Right hindlimb (tissue), 1 donor: ENCODE measurements around the gene ALDH3A1.

Source experiments
- DNase-seq: peaks from one replicate; pipeline ENCODE4 v3.0.0-alpha.2; 2018

ALDH3A1 gene

GRCh38 chr17:19718613-19719354 is 29.3 kb downstream of the ALDH3A1 start:
- DNase-seq: no peak

DNA sequence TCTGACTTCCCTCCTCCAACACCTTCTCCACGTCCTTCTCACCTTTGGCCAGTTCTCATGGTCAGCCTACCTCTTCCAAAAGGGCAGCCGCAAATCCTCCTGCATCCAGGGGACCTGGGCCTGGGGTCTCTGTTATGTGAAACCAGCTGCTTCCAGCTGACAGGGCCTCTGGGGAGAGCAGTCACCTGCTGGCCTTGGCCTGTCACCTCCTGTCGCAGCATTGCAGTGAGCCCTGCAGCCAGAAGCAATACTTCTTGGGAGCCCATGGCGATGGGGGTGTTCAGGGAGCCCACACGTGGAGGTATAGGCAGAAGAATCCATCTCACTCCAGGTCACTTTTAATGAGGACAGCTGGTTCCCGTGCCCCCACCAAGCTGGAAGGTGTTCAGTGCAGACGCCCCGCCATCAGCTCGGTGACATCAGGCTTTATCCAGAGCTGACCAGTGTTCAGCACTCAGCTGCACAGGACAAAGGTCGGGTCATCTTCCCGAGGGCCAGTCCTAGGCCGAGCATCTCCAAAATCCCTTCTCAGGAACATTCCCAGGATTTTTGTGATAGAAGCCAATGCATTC is 30.0 kb downstream of the ALDH3A1 start:
- DNase-seq: no peak

DNA sequence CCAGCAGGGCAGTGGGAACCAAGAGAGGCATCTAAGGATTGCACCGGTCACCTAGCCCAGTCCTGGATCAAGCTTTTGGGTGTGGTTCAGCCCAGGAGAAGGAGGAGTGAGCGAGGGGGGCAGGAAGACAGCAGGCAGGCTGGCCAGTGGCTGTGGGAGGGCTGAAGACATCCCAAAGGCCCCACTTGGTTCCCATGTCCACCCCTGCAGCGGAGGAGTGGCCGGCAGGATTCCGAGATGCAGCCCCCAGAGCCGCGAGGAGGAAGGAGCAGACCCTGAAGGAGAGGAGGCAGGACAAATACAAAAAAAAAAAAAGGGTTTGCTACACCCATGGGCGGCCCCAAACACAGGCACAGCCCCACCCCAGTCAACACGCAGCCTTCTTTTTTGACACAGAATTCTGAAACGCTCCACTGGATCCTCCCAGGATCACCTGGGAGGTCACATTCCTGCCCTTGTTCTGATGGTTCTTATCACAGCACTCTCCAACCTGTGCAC is 30.6 kb downstream of the ALDH3A1 start:
- no peak for DNase-seq

- no peak for DNase-seq
Measured at GRCh38 chr17:19717031-19717360, 31.1 kb downstream of the ALDH3A1 start.

DNA sequence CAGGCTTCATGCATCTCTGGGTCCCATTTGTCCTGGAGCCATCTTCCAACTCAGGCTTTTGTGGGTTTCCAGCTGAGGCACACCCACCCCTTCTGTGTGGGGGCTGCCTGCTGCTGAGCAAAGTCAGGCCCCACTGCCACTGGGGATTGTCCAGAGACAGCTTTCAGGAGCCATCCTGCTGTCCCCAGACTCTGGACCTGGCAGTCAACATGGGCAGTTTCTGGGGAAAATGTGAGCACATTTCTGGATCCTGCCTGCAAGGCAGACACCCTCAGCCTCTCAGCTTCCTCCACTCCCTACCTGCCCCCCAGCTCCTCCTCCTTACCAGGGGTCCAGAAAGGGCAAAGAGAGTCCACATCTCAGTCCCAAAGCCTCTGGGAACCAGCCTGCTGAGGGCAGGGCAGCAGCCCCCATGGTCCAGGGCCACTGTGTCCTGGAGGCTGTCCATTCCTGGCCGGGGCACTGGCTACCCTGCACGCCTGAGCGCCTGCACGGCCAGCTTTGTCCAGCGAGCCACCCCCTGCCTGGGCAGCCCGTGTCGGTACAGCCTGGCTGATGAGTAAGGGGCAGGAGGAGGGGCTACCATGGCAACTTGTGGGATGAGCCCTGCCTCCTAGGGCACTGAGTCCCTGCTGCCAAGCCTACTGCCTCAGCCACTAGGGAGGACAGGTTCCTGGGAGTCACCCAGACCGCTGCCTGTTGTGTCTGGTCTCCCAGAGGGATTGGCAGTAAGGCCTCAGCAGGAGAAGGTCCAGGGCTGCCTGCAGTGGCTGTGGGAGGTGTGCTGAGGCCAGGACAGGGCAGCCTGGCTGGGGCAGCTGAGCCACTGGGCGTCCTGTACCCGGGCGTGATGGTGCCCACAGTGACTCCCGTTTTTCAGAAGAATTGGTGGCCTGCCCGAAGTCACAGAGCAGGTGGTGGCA is 31.7 kb downstream of the ALDH3A1 start, which contains the start of gene SLC47A2:
Gene SLC47A2, minus strand, starts transcription at position 477 of the 923 bp plus-strand sequence. Its CDS starts 29 bp downstream, at position 448.
- no peak for DNase-seq

GRCh38 chr17:19714542-19715411 is 33.3 kb downstream of the ALDH3A1 start:
- no peak for DNase-seq

DNA sequence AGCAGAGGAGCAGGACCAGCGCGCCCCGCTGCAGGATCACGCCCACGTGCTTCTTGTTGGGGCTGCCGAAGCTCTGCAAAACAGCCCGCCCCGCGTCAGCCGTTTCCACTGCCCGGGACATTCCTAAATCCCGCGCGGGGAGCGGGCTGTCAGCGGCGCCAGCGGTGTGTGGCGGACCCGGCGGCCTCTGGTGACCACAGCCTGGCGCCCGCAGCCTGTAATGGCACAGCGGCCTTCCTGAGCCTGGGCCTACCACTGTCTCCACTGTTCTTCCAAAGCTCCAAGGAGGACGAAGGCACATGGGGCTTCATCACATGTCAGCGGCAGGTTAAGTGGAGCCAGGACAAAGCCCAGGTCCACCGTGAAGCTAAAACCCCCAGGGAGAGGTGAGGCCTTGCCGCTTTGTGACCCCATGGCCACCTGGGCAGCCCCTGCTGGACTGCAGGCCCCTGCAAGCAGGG is 34.2 kb downstream of the ALDH3A1 start:
- no peak for DNase-seq

- no peak for DNase-seq
Measured at GRCh38 chr17:19713462-19713861, 34.6 kb downstream of the ALDH3A1 start.

GRCh38 chr17:19712436-19713004 is 35.6 kb downstream of the ALDH3A1 start:
- DNase-seq: no peak

GRCh38 chr17:19709841-19710240 is 38.3 kb downstream of the ALDH3A1 start:
- no peak for DNase-seq

DNA sequence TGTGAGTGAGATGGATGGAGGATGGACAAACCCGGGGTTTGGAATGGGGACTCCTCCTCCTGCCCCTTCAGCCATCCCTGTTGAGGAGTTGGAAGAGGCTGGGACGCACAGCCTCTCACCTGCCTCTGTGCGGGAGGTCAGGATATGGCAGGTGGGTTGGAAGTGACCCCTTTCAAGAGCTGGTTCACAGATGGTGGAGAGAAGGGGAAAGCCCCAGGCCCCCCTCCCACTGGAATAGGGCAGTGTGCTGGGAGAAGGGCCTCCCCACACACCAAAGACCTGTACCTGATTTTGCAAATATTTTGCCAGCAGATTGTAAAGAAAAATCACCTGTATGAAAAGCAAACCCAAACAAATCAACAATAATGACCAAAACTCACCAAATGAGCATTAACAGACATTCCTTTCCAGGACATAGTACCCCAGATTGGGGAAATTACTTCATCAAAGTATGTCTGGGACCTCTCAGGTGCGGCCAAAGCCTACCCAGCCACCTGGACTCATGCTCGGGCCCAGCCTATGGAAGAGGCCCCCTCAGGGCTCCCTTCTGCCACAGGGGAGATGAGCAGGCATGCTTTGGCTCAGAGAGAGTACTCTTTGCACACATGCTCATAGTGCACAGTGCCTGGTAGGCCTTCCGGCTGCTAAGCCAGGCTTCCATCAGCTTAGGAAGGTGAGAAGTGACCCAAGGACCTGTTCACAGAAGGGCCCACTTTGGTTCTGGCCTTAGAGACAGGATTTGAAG is 39.5 kb downstream of the ALDH3A1 start:
- no peak for DNase-seq

GRCh38 chr17:19707728-19708221 is 40.3 kb downstream of the ALDH3A1 start:
- no peak for DNase-seq

DNA sequence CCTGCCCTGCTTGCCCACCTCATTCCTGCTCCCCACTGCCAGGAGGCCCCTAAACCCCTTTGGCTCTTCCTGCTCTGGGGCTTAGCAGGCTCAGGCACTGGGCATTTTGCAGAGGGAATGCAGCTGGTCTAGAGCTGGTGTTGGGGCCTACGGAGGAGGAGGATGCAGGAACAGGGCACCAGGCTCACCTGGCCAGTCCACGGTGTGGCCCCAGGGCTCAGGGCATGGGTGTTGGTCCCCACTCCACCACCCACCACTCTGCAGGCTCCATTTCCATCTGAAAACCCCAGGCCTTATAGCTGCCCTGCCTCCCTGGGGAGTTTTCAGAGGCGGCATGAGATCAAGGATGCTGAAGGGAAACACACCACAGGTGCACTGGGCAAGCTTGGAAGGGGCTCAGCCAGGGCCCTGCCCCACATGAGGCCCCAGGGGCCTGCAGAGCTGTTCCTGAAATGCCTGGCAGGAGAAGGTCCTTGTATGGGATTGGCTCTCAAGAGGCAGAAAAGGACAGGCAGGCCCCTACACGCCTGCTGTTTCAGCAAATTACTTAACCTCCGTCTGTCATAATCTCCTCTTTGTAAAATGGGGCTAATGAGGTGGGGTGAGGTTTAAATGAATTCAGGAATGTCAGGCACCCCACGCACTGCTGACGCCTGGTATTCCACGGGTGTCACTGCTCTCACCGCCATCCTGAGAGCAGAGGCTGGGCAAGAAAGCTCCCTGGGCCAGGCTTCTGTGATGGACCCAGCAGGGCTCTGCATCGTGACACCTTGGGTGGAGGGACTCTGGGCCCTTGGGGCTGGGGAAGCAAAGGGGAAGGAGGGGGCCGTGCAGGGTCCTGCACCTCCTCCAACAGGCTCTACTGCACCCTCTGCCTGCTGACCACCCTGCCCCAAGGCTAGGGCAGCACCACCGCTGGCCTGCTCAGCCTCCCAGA is 41.0 kb downstream of the ALDH3A1 start:
- no peak for DNase-seq

GRCh38 chr17:19705771-19706770 is 42.0 kb downstream of the ALDH3A1 start:
- no peak for DNase-seq

- no peak for DNase-seq
Measured at GRCh38 chr17:19705201-19705600, 42.9 kb downstream of the ALDH3A1 start.

- DNase-seq: no peak
Measured at GRCh38 chr17:19703828-19704613, 44.1 kb downstream of the ALDH3A1 start.

DNA sequence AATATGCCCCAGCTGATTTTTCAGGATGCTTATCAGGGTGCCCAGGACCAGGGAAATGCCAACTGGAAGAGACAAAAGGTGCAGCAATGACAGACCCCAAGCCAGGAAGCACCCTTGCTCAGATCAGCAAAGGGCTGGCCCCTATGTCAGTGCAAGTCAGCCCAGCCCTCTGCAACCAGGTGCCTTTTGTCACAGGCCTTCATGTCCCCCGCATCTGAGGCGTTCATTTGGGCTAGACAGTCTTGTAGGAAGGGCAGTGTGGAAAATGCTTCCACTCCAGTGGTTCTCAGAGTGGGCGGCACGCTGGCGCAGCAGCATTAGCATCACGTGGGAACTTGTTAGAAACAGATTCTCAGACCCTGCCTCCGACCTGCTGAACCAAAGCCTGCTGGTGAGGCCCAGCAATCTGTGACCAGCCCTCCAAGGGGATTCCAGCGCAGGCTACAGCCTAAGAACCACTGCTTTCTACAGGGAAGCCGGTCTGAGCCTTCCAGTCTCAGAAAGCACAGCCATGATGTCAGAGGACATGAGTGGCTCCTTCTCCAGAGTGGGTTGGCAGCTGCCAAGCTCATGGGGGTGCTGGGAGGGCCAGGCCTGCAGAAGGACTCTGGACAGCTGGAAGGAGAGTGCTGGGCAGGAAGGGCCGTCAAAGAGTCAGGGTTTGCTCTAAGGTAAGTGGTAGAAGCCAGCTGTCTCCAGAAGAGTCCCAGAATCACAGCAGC is 44.8 kb downstream of the ALDH3A1 start:
- DNase-seq: no peak
